ENCODE data around the gene SRP14. TPM values are rescaled to one million over a fixed set of nuclear protein-coding genes. Genes with fewer than 3 reads are reported as not detected.

Gene SRP14
- total RNA-seq, 1 donor from 2014 or later, result 196 TPM

DNA sequence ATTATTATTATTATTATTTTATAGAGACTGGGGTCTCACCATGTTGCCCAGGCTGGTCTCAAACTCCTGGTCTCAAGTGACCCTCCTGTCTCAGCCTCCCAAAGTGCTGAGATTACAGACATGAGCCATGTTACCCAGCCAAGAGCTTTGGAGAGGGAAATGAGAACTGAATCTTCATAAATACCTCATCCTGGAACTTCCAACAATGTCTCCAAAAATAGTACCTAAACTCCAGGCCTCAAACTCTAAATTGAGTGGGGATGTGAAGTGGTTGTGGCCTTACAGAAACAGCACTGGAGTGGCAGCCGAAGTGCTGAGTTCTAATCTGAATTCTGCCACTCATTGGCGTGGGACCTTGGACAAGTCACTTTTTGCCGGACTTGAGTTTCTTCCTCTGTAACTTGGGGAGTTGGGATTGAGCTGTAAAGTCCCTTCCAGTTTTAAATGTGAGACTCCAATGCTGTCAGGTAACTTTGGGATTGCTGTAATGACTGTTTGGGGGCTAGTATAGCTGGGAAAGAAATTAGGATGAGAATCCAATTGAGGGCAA lies 10.0 kb upstream of the SRP14 start:
- H3K4me1 Mint-ChIP-seq (ENCODE audit: unreplicated experiment), result peaks cover 57% of the 10 kb centered on the region
- peak overlapping the region; percentile 38 for H3K27ac Mint-ChIP-seq (ENCODE audit: unreplicated experiment)
- H3K36me3 Mint-ChIP-seq (ENCODE audit: unreplicated experiment), result no peaks in the 10 kb centered on the region
- no peaks in the 10 kb centered on the region for H3K9me3 Mint-ChIP-seq (ENCODE audit: unreplicated experiment)
- peak; percentile 17 for DNase-seq (ENCODE audit: extremely low spot score, unreplicated experiment)
- no peaks in the 10 kb centered on the region for H3K27me3 Mint-ChIP-seq (ENCODE audit: unreplicated experiment)
- TF ChIP-seq, protein P1, sequence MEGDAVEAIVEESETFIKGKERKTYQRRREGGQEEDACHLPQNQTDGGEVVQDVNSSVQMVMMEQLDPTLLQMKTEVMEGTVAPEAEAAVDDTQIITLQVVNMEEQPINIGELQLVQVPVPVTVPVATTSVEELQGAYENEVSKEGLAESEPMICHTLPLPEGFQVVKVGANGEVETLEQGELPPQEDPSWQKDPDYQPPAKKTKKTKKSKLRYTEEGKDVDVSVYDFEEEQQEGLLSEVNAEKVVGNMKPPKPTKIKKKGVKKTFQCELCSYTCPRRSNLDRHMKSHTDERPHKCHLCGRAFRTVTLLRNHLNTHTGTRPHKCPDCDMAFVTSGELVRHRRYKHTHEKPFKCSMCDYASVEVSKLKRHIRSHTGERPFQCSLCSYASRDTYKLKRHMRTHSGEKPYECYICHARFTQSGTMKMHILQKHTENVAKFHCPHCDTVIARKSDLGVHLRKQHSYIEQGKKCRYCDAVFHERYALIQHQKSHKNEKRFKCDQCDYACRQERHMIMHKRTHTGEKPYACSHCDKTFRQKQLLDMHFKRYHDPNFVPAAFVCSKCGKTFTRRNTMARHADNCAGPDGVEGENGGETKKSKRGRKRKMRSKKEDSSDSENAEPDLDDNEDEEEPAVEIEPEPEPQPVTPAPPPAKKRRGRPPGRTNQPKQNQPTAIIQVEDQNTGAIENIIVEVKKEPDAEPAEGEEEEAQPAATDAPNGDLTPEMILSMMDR (IDR thresholded peaks at IDR 0.05), result no peak
- H3K4me3 Mint-ChIP-seq (ENCODE audit: unreplicated experiment), result no peak overlapping the region

DNA sequence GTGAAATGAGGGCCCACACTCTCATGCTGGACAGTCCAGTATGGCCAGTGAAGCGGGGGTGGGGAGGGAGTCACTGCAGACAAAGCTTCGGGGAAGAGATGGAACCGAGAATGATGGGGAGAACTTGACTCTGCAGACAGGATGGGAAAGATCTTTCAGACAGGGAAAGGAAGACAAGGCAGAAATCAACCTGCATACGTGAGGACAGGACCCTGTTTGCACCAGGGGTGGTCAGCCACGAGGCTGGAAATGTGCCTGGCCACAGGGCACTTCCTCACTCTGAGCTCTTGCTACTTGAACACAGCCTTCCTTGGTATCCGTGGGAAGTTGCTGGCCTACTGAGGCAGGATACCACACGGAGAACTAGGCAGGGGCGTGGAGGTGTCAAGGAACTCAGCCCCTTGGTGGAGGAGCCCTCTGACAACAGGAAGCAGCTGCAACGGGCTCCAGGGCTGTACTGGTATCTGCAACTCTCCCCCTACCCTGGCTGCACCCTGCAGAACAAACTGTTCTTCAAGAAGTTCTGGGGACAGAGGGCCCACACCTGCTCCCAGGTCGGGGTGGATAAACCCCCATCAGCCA lies 9.3 kb upstream of the SRP14 start:
- no peak overlapping the region for H3K4me3 Mint-ChIP-seq (ENCODE audit: unreplicated experiment)
- no peaks in the 10 kb centered on the region for H3K9me3 Mint-ChIP-seq (ENCODE audit: unreplicated experiment)
- H3K27me3 Mint-ChIP-seq (ENCODE audit: unreplicated experiment), result no peaks in the 10 kb centered on the region
- TF ChIP-seq, protein P1 (IDR thresholded peaks at IDR 0.05), result no peak
- peaks cover 50% of the 10 kb centered on the region for H3K4me1 Mint-ChIP-seq (ENCODE audit: unreplicated experiment)
- peak overlapping the region; percentile 81 for H3K27ac Mint-ChIP-seq (ENCODE audit: unreplicated experiment)
- no peaks in the 10 kb centered on the region for H3K36me3 Mint-ChIP-seq (ENCODE audit: unreplicated experiment)
- DNase-seq (ENCODE audit: extremely low spot score, unreplicated experiment), result peak; percentile 73

DNA sequence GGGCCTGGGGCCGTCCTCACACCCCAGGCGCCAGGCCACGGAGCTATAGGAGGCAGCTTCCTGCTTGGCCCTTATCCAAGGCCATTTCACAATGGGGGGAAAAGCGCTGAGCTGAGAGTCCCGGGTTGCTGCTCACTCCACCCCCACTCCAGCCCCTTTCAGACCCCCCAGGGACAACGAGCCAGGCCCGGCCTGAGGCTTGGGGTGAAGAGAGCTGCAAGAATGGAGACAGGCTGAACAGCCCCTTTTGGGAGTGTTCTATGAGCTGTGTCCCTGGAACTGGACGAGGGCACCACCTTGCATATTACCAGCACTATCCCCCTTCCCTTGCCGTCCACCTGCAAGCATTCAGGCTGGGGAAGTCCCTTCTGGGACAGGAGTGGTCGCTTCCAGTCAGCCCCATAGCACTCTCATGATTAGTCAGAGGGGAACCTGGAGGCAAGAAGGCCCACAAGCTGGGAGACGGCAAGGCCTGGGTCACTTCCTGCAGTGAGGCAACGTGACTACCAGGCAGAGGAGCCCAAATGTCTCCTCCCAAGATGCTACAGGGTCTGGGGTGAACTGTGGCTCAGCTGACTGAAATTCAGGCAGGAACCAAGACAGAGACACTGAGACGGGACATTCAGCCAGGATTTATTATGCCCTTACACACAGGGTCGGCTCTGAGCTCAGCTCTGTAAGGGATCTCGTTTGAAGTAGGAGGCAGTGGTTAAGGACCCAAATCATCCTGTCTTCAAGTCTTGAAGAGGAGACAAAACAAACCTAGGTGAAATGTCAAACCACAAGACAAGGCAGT lies 8.6 kb upstream of the SRP14 start:
- Mint-ChIP-seq H3K27me3 (ENCODE audit: unreplicated experiment) (no peaks in the 10 kb centered on the region), H3K4me3 (ENCODE audit: unreplicated experiment) (no peak overlapping the region), H3K9me3 (ENCODE audit: unreplicated experiment) (no peaks in the 10 kb centered on the region), H3K36me3 (ENCODE audit: unreplicated experiment) (no peaks in the 10 kb centered on the region), H3K27ac (ENCODE audit: unreplicated experiment) (peak overlapping the region; percentile 81), H3K4me1 (ENCODE audit: unreplicated experiment) (peaks cover 46% of the 10 kb centered on the region)
- DNase-seq (ENCODE audit: extremely low spot score, unreplicated experiment), result peak; percentile 85
- TF ChIP-seq, protein P1 (IDR thresholded peaks at IDR 0.05), result no peak

DNA sequence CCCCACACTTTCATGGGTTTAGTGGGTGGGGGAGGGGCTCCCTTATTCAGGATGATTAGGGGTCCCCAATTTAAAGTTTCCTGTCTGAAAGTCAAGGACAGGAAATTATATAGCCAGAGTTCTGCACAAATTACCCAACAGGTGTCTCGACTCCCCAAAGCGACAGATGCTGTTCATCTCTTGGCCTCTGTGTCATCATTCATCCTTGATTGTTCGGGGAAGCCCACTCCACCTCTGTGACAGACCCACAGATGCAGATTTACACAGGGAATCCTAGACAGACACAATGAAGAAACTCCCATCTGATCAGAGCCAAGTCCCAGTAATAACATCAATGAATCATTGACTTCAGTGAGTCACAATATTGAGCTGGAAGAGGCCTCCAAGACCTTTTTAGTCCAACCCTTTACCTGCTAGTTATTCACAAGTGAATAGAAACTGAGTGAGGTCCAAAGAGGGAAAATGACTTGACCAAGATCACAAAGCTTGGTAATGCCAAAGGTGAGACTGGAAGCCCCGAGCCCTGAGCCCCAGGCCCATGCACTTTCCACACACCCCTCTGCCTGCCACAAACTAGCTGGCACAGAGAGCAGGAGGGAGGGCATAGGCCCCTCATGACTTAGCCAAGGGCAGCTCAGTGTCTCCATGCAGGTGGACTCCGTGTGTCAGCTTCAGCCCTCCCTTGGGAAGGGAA lies 7.9 kb upstream of the SRP14 start:
- TF ChIP-seq, protein P1 (IDR thresholded peaks at IDR 0.05), result no peak
- H3K9me3 Mint-ChIP-seq (ENCODE audit: unreplicated experiment), result no peaks in the 10 kb centered on the region
- H3K4me3 Mint-ChIP-seq (ENCODE audit: unreplicated experiment), result peak overlapping the region; percentile 4
- DNase-seq (ENCODE audit: extremely low spot score, unreplicated experiment), result peak; percentile 21
- H3K4me1 Mint-ChIP-seq (ENCODE audit: unreplicated experiment), result peaks cover 46% of the 10 kb centered on the region
- no peaks in the 10 kb centered on the region for H3K36me3 Mint-ChIP-seq (ENCODE audit: unreplicated experiment)
- H3K27me3 Mint-ChIP-seq (ENCODE audit: unreplicated experiment), result no peaks in the 10 kb centered on the region
- no peak overlapping the region for H3K27ac Mint-ChIP-seq (ENCODE audit: unreplicated experiment)
